ENCODE results near the gene PDE4D.

The PDE4D gene

GRCh38 chr5:59560553-59560952, 333.0 kb downstream of the PDE4D start:
- Histone ChIP-seq H3K79me2 (ENCODE audit: low read length) (no peaks in the 10 kb centered on the region), H2AFZ (ENCODE audit: low read length) (no peak overlapping the region), H3K4me1 (ENCODE audit: low read length) (peaks cover 76% of the 10 kb centered on the region), H3K9ac (ENCODE audit: low read length) (no peak overlapping the region), H3K9me2 (replicated peaks; ENCODE audit: insufficient read depth, low read length) (no peaks in the 10 kb centered on the region), H3K36me3 (replicated peaks; ENCODE audit: insufficient read depth, low read length) (no peaks in the 10 kb centered on the region), H3F3A (ENCODE audit: insufficient read depth, low read length) (peaks cover 32% of the 10 kb centered on the region), H3K4me3 (ENCODE audit: low read length) (no peak overlapping the region), H4K20me1 (ENCODE audit: insufficient read depth, low read length) (no peaks in the 10 kb centered on the region), H3K27me3 (replicated peaks; ENCODE audit: insufficient read depth, low read length) (no peaks in the 10 kb centered on the region), H3K9me3 (replicated peaks; ENCODE audit: insufficient read depth, low read length) (no peaks in the 10 kb centered on the region), H3K4me2 (ENCODE audit: low read depth, low read length) (no peak overlapping the region), H3K27ac (ENCODE audit: low read length) (no peak overlapping the region)
- no peak for TF ChIP-seq EZH2 (optimal IDR thresholded peaks at IDR 0.05; ENCODE audit: low read depth, low read length)
- TF ChIP-seq EZH2phosphoT487 (IDR thresholded peaks at IDR 0.05; ENCODE audit: low read length), result no peak
- no peak for TF ChIP-seq CTCF (IDR thresholded peaks at IDR 0.05; ENCODE audit: low read length)
- DNase-seq, result no peak

GRCh38 chr5:59559847-59560246, 333.7 kb downstream of the PDE4D start:
- Histone ChIP-seq H3K27me3 (replicated peaks; ENCODE audit: insufficient read depth, low read length) (no peaks in the 10 kb centered on the region), H2AFZ (ENCODE audit: low read length) (no peak overlapping the region), H3K27ac (ENCODE audit: low read length) (no peak overlapping the region), H3K4me2 (ENCODE audit: low read depth, low read length) (no peak overlapping the region), H3K36me3 (replicated peaks; ENCODE audit: insufficient read depth, low read length) (no peaks in the 10 kb centered on the region), H3K9me3 (replicated peaks; ENCODE audit: insufficient read depth, low read length) (no peaks in the 10 kb centered on the region), H4K20me1 (ENCODE audit: insufficient read depth, low read length) (no peaks in the 10 kb centered on the region), H3K4me1 (ENCODE audit: low read length) (peaks cover 69% of the 10 kb centered on the region), H3F3A (ENCODE audit: insufficient read depth, low read length) (peaks cover 32% of the 10 kb centered on the region), H3K9me2 (replicated peaks; ENCODE audit: insufficient read depth, low read length) (no peaks in the 10 kb centered on the region), H3K79me2 (ENCODE audit: low read length) (no peaks in the 10 kb centered on the region), H3K9ac (ENCODE audit: low read length) (no peak overlapping the region), H3K4me3 (ENCODE audit: low read length) (no peak overlapping the region)
- TF ChIP-seq CTCF (IDR thresholded peaks at IDR 0.05; ENCODE audit: low read length), result no peak
- TF ChIP-seq EZH2phosphoT487 (IDR thresholded peaks at IDR 0.05; ENCODE audit: low read length), result no peak
- TF ChIP-seq EZH2 (optimal IDR thresholded peaks at IDR 0.05; ENCODE audit: low read depth, low read length), result no peak
- DNase-seq, result no peak

- no peak overlapping the region for H3K4me2 ChIP-seq (ENCODE audit: low read depth, low read length)
- no peaks in the 10 kb centered on the region for H3K9me3 ChIP-seq (replicated peaks; ENCODE audit: insufficient read depth, low read length)
- no peak overlapping the region for H2AFZ ChIP-seq (ENCODE audit: low read length)
- no peak overlapping the region for H3K27ac ChIP-seq (ENCODE audit: low read length)
- peaks cover 68% of the 10 kb centered on the region for H3K4me1 ChIP-seq (ENCODE audit: low read length)
- no peaks in the 10 kb centered on the region for H3K36me3 ChIP-seq (replicated peaks; ENCODE audit: insufficient read depth, low read length)
- H3K4me3 ChIP-seq (ENCODE audit: low read length), result no peak overlapping the region
- TF ChIP-seq CTCF (IDR thresholded peaks at IDR 0.05; ENCODE audit: low read length), result no peak
- H4K20me1 ChIP-seq (ENCODE audit: insufficient read depth, low read length), result no peaks in the 10 kb centered on the region
- no peaks in the 10 kb centered on the region for H3K79me2 ChIP-seq (ENCODE audit: low read length)
- no peak overlapping the region for H3K9ac ChIP-seq (ENCODE audit: low read length)
- H3F3A ChIP-seq (ENCODE audit: insufficient read depth, low read length), result peaks cover 30% of the 10 kb centered on the region
- H3K9me2 ChIP-seq (replicated peaks; ENCODE audit: insufficient read depth, low read length), result no peaks in the 10 kb centered on the region
- no peaks in the 10 kb centered on the region for H3K27me3 ChIP-seq (replicated peaks; ENCODE audit: insufficient read depth, low read length)
- DNase-seq, result no peak
Measured at GRCh38 chr5:59559323-59559722, 334.2 kb downstream of the PDE4D start.

Measured in MM.1S (cell line).